GM18511 (cell line): ENCODE data around the gene SF3B3.

Experiments used
- ATAC-seq: cut with Tn5 transposase; IDR thresholded peaks from one replicate; pipeline ENCODE4 v1.9.1; 2021; ENCODE audit warnings: mild to moderate bottlenecking, moderate library complexity; ENCODE audit not compliant: unreplicated experiment

Gene SF3B3

GRCh38 chr16:70523743-70524398, at the start of gene SF3B3:
SF3B3 (plus strand) TSS chr16:70523816; CDS start chr16:70526657, 2,841 bp downstream.
- ATAC-seq = peak; percentile 53

GRCh38 chr16:70474320-70475053, 49.1 kb upstream of the SF3B3 start:
- ATAC-seq = no peak

- ATAC-seq = no peak
Observed at GRCh38 chr16:70475054-70475871, 48.4 kb upstream of the SF3B3 start.

GRCh38 chr16:70476272-70477020, 47.2 kb upstream of the SF3B3 start:
- peak; percentile 92 for ATAC-seq

GRCh38 chr16:70478169-70478568, 45.4 kb upstream of the SF3B3 start:
- ATAC-seq = no peak

GRCh38 chr16:70478912-70479341, 44.7 kb upstream of the SF3B3 start:
- no peak for ATAC-seq

- ATAC-seq = no peak
Observed at GRCh38 chr16:70480127-70481105, 43.2 kb upstream of the SF3B3 start.

GRCh38 chr16:70481929-70482536, 41.6 kb upstream of the SF3B3 start:
- ATAC-seq = no peak

GRCh38 chr16:70482624-70483023, 41.0 kb upstream of the SF3B3 start:
- ATAC-seq = no peak

- peak; percentile 88 for ATAC-seq
Observed at GRCh38 chr16:70483426-70483825, 40.2 kb upstream of the SF3B3 start.

- no peak for ATAC-seq
Observed at GRCh38 chr16:70484867-70485266, 38.7 kb upstream of the SF3B3 start.

GRCh38 chr16:70490261-70490660, 33.4 kb upstream of the SF3B3 start:
- no peak for ATAC-seq

- no peak for ATAC-seq
Observed at GRCh38 chr16:70493802-70494201, 29.8 kb upstream of the SF3B3 start.

GRCh38 chr16:70494202-70494770, 29.3 kb upstream of the SF3B3 start:
- ATAC-seq = no peak

GRCh38 chr16:70494777-70495176, 28.8 kb upstream of the SF3B3 start:
- no peak for ATAC-seq

GRCh38 chr16:70495425-70496182, 28.0 kb upstream of the SF3B3 start:
- no peak for ATAC-seq

- no peak for ATAC-seq
Observed at GRCh38 chr16:70496513-70496912, 27.1 kb upstream of the SF3B3 start.

- ATAC-seq = no peak
Observed at GRCh38 chr16:70508752-70509151, 14.9 kb upstream of the SF3B3 start.
